ENCODE measurements around the gene ELOF1. TPM values are rescaled to one million over a fixed set of nuclear protein-coding genes. Genes with fewer than 3 reads are reported as not detected.

ELOF1 gene
- total RNA-seq, 1 donor from 2014 or later, result 28.0 TPM

DNA sequence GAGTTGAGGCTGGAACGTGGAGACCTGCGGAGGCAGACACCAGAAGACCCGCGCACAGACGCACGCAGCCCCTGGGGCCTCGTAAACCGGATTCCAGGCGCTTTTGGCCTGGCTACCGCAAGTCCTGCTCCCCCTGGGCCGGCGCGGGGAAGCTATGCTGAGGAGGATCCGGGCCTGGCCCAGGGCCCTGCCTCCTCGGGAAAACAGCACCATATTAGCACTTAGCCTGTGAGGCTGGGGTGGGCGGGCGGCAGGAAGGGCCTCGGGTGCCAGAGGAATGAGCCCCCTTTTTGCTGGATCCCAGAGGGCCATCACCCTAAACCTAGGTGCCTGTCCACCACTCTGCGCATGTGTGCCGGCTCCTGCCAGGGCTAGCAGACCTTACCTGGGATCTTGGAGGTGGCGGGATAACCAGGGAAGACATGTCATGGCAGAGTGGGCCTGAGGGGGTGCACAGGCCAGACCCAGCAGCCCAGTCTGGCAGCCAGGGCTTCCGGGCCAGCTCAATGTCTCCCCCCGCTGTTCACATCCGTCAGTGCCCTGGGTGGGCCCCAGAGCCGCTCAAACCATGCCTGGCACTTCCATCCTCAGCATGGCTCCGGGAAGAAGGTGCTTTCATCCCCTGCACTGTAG is 7.3 kb downstream of the ELOF1 start:
- no peak overlapping the region for H3K4me3 ChIP-seq
- H3K9me3 ChIP-seq, result no peaks in the 10 kb centered on the region
- peak overlapping the region; percentile 53 for H3K27ac ChIP-seq
- no peaks in the 10 kb centered on the region for H3K27me3 ChIP-seq
- peaks cover 17% of the 10 kb centered on the region for H3K4me1 ChIP-seq
- peaks cover 0 to 23% of the 10 kb centered on the region in 2 donors for H3K36me3 ChIP-seq
- intact Hi-C loops (cut with DNase I), result no loop called here
- TF ChIP-seq POLR2AphosphoS5 (IDR thresholded peaks at IDR 0.05; ENCODE audit: insufficient read depth in 1 of 2, low read depth in 1 of 2), result peak; percentile 41 to 74
- no peak for TF ChIP-seq POLR2A (IDR thresholded peaks at IDR 0.05)
- no peak for DNase-seq (ENCODE audit: extremely low spot score in 2 of 2)

DNA sequence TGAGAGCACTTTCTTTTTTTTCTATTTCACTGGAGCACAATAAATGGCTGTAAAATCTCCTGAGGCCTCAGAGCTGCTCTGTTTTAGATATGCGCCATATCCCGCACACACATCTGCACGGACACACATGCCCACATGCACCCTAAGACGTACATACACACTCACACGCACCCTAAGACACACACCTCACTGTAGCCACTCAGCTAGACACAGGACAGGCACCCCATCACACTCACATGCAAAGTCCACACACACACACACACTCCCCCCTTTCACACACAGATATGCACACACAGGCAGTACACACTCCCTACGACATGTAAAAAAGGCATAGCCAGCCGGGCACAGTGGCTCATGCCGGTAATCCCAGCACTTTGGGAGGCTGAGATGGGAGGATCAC is 8.8 kb downstream of the ELOF1 start:
- Histone ChIP-seq H3K36me3 (peaks cover 0 to 19% of the 10 kb centered on the region in 2 donors), H3K9me3 (no peaks in the 10 kb centered on the region), H3K27ac (peak overlapping the region; percentile 53), H3K27me3 (no peaks in the 10 kb centered on the region), H3K4me1 (peaks cover 6% of the 10 kb centered on the region), H3K4me3 (no peak overlapping the region)
- intact Hi-C loops (cut with DNase I), result no loop called here
- TF ChIP-seq, protein P1, sequence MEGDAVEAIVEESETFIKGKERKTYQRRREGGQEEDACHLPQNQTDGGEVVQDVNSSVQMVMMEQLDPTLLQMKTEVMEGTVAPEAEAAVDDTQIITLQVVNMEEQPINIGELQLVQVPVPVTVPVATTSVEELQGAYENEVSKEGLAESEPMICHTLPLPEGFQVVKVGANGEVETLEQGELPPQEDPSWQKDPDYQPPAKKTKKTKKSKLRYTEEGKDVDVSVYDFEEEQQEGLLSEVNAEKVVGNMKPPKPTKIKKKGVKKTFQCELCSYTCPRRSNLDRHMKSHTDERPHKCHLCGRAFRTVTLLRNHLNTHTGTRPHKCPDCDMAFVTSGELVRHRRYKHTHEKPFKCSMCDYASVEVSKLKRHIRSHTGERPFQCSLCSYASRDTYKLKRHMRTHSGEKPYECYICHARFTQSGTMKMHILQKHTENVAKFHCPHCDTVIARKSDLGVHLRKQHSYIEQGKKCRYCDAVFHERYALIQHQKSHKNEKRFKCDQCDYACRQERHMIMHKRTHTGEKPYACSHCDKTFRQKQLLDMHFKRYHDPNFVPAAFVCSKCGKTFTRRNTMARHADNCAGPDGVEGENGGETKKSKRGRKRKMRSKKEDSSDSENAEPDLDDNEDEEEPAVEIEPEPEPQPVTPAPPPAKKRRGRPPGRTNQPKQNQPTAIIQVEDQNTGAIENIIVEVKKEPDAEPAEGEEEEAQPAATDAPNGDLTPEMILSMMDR (IDR thresholded peaks at IDR 0.05), result no peak
- no peak for TF ChIP-seq POLR2AphosphoS5 (IDR thresholded peaks at IDR 0.05; ENCODE audit: insufficient read depth in 1 of 2, low read depth in 1 of 2)
- TF ChIP-seq POLR2A (IDR thresholded peaks at IDR 0.05), result no peak
- no peak for DNase-seq (ENCODE audit: extremely low spot score in 2 of 2)

DNA sequence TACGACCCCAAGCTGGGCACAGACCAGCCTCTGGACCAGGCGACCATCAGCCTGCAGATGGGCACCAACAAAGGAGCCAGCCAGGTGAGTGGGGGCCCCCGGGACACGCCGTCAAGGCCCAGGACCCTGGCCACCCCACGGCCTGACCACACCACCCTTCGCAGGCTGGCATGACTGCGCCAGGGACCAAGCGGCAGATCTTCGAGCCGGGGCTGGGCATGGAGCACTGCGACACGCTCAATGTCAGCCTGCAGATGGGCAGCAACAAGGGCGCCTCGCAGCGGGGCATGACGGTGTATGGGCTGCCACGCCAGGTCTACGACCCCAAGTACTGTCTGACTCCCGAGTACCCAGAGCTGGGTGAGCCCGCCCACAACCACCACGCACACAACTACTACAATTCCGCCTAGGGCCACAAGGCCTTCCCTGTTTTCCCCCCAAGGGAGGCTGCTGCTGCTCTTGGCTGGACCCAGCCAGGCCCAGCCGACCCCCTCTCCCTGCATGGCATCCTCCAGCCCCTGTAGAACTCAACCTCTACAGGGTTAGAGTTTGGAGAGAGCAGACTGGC is 9.6 kb downstream of the ELOF1 start:
- Histone ChIP-seq H3K4me3 (no peak overlapping the region), H3K4me1 (peaks cover 6% of the 10 kb centered on the region), H3K9me3 (no peaks in the 10 kb centered on the region), H3K27ac (no peak overlapping the region), H3K36me3 (peaks cover 0 to 17% of the 10 kb centered on the region in 2 donors), H3K27me3 (no peaks in the 10 kb centered on the region)
- DNase-seq (ENCODE audit: extremely low spot score in 2 of 2), result no peak
- intact Hi-C loops (cut with DNase I), result no loop called here
- TF ChIP-seq, protein P1 (IDR thresholded peaks at IDR 0.05), result no peak
- TF ChIP-seq POLR2AphosphoS5 (IDR thresholded peaks at IDR 0.05; ENCODE audit: insufficient read depth in 1 of 2, low read depth in 1 of 2), result peak in 1 of 2 donors; percentile 32
- no peak for TF ChIP-seq POLR2A (IDR thresholded peaks at IDR 0.05)

DNA sequence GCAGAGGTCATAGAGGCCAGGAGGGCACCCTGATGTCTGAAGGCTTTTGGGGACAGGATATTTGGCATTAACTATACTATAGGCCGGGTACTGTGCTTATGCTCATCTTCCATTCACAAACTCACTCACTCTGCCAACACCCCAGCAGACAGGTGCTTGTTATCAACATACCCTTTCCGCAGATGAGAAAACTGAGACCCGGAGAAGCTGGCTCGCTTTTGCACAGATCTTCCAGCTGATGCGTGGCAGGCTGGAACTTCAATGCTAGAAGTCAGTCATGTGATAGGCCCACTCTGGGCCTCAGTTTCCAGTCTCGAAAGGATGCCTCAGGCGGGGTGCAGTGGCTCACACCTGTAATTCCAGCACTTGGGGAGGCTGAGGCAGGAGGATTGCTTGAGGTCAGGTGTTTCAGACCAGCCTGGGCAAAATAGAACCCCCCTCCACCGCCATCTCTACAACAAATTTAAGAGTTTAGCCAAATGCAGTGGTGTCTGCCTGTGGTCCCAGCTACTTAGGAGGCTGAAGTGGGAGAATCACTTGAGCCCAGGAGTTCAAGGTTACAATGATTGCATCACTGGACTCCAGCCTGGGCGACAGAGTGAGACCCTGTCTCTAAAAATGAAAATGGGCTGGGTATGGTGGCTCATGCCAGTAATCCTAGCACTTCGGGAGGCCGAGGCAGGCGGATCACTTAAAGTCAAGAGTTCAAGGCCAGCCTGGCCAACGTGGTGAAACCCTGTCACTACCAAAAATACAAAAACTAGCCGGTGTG is 10.9 kb downstream of the ELOF1 start:
- Histone ChIP-seq H3K27ac (no peak overlapping the region), H3K36me3 (peaks cover 0 to 5% of the 10 kb centered on the region in 2 donors), H3K9me3 (no peaks in the 10 kb centered on the region), H3K4me1 (peaks cover 6% of the 10 kb centered on the region), H3K27me3 (no peaks in the 10 kb centered on the region), H3K4me3 (no peak overlapping the region)
- TF ChIP-seq POLR2AphosphoS5 (IDR thresholded peaks at IDR 0.05; ENCODE audit: insufficient read depth in 1 of 2, low read depth in 1 of 2) (no peak), POLR2A (IDR thresholded peaks at IDR 0.05) (no peak)
- TF ChIP-seq, protein P1 (IDR thresholded peaks at IDR 0.05), result no peak
- intact Hi-C loops (cut with DNase I), result no loop called here
- DNase-seq (ENCODE audit: extremely low spot score in 2 of 2), result no peak

DNA sequence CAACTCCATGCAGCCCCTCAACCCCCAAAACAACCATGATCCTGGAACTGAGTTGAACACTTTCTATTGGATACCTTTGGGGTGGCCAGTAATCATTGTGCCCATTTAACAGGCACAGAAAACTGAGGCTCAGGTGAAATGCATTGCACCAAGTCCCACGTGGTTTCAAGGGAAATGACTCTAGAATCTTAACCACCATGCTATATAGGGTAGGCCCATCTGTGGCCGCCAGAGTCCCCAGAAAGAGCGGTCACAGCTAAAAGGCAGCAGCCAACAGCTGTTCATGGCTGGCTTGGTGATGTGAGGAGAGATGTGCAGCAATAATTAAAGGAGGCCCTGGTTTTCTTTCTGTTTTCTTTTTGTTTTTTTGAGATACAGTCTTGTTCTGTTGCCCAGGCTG is 17.8 kb downstream of the ELOF1 start:
- H3K27me3 ChIP-seq, result no peaks in the 10 kb centered on the region
- no peaks in the 10 kb centered on the region for H3K36me3 ChIP-seq
- intact Hi-C loops (cut with DNase I), result no loop called here
- peak overlapping the region; percentile 94 for H3K27ac ChIP-seq
- peak overlapping the region; percentile 43 to 56 for H3K4me3 ChIP-seq
- H3K9me3 ChIP-seq, result no peaks in the 10 kb centered on the region
- DNase-seq (ENCODE audit: extremely low spot score in 2 of 2), result no peak
- no peak for TF ChIP-seq POLR2A (IDR thresholded peaks at IDR 0.05)
- H3K4me1 ChIP-seq, result peaks cover 28% of the 10 kb centered on the region
